OCI-LY7 (cell line): ENCODE measurements around the gene OR5M8.

Experiments
- CTCF ChIP-seq: fragments of 200-600 bp; sonication (generic); conservative IDR thresholded peaks from 2 replicates; pipeline ENCODE4 v1.5.1; 2014; ENCODE audit warnings: mild to moderate bottlenecking, antibody characterized with exemption, low read length, moderate library complexity, mixed read lengths
- EZH2phosphoT487 ChIP-seq: fragments of 200-600 bp; sonication (generic); IDR thresholded peaks from 2 replicates; pipeline ENCODE4 v1.6.1; 2018; ENCODE audit warnings: low read depth, borderline replicate concordance, mild to moderate bottlenecking, mixed run types, antibody characterized with exemption, low read length, moderate library complexity, mixed read lengths

GRCh38 chr11:56497010-56497409 is 5.8 kb upstream of the OR5M8 start:
- TF ChIP-seq CTCF: no peak
- TF ChIP-seq EZH2phosphoT487: no peak
